Activated CD4-positive, alpha-beta T cell treated with anti-CD3 and anti-CD28 coated beads, Interleukin-2, amount 10 ng/mL, durations not matched to agents 7 days and 5 days (primary cell): ENCODE results near the gene ABHD2. TPM values are rescaled to one million over a fixed set of nuclear protein-coding genes. Genes with fewer than 3 reads are reported as not detected.
"Not testable (repeated sequence)": the region's sequence is repeated elsewhere in the genome, so short reads cannot be mapped to it uniquely, and the experiment has no call there.

Experiments
- CTCF ChIA-PET: fragments of 350-600 bp; sonication (Branson Sonifier 250); formaldehyde crosslinking; loops from one replicate; lab custom pipeline; 2021; ENCODE audit warnings: antibody characterized with exemption; lab: Charles Lee
- POLR2A ChIA-PET: fragments of 350-600 bp; sonication (Branson Sonifier 250); formaldehyde crosslinking; loops from one replicate; lab custom pipeline; 2021; ENCODE audit warnings: antibody characterized with exemption; lab: Charles Lee
- DNase-seq: peaks from one replicate; pipeline ENCODE4 v3.0.0-alpha.2; 2020
- H3K27ac Mint-ChIP-seq: one replicate; pipeline ENCODE4 v1.8.0; 2021; ENCODE audit warnings: mild to moderate bottlenecking, moderate library complexity, mixed read lengths
- H3K27me3 Mint-ChIP-seq: one replicate; pipeline ENCODE4 v1.8.0; 2021; ENCODE audit warnings: mixed read lengths
- H3K36me3 Mint-ChIP-seq: one replicate; pipeline ENCODE4 v1.8.0; 2021; ENCODE audit warnings: low read depth, mixed read lengths
- H3K4me1 Mint-ChIP-seq: one replicate; pipeline ENCODE4 v1.8.0; 2021; ENCODE audit warnings: mixed read lengths
- H3K4me3 Mint-ChIP-seq: one replicate; pipeline ENCODE4 v1.8.0; 2021; ENCODE audit warnings: mild to moderate bottlenecking, moderate library complexity, mixed read lengths
- H3K9me3 Mint-ChIP-seq: one replicate; pipeline ENCODE4 v1.8.0; 2021; ENCODE audit warnings: mixed read lengths
- total RNA-seq, 2 experiments: library from RNA; stranded (reverse); gene quantifications; one replicate each; pipeline ENCODE4 v1.2.3, GENCODE V29; 2021

Gene ABHD2
- total RNA-seq, 2 experiments from 2014 or later = 79.7 to 89.0 TPM

- no peaks in the 10 kb centered on the region for H3K36me3 Mint-ChIP-seq
- no peak overlapping the region for H3K4me3 Mint-ChIP-seq
- no peak for DNase-seq
- H3K27me3 Mint-ChIP-seq = peaks cover 1% of the 10 kb centered on the region
- H3K9me3 Mint-ChIP-seq = no peaks in the 10 kb centered on the region
- H3K4me1 Mint-ChIP-seq = no peaks in the 10 kb centered on the region
- CTCF ChIA-PET = interaction anchor here (0.5 to 2.4 kb wide), 2 partner anchors 11 to 454 kb away, joined by 3 to 16 read pairs; no protein-coding TSS in a partner anchor
- POLR2A ChIA-PET = no interaction called here
- no peak overlapping the region for H3K27ac Mint-ChIP-seq
These were observed 129.6 kb downstream of the ABHD2 start for GRCh38 chr15:89217686-89218376.

- Mint-ChIP-seq H3K27ac (no peak overlapping the region), H3K9me3 (no peaks in the 10 kb centered on the region), H3K4me3 (no peak overlapping the region), H3K4me1 (no peaks in the 10 kb centered on the region), H3K27me3 (peaks cover 1% of the 10 kb centered on the region), H3K36me3 (no peaks in the 10 kb centered on the region)
- no peak for DNase-seq
- CTCF ChIA-PET = interaction anchor here (2.4 kb wide), 1 partner anchor 12 kb away, joined by 16 read pairs; no protein-coding TSS in a partner anchor
- POLR2A ChIA-PET = no interaction called here
These were observed 130.3 kb downstream of the ABHD2 start for GRCh38 chr15:89218531-89218930.

- H3K27me3 Mint-ChIP-seq = peaks cover 1% of the 10 kb centered on the region
- H3K4me1 Mint-ChIP-seq = no peaks in the 10 kb centered on the region
- ChIA-PET CTCF (interaction anchor here (0.9 kb wide), 1 partner anchor 78 kb away, joined by 3 read pairs; no protein-coding TSS in a partner anchor), POLR2A (no interaction called here)
- DNase-seq = no peak
- no peak within 1 kb of the TSS for H3K27ac Mint-ChIP-seq
- no peaks in the 10 kb centered on the region for H3K36me3 Mint-ChIP-seq
- H3K4me3 Mint-ChIP-seq = no peak within 1 kb of the TSS
- H3K9me3 Mint-ChIP-seq = no peaks in the 10 kb centered on the region
These were observed 133.3 kb downstream of the ABHD2 start, which contains the start of gene RLBP1 for GRCh38 chr15:89221543-89221942. Gene RLBP1 (minus strand): TSS chr15:89221579. CDS start chr15:89218975, 2,604 bp downstream.

GRCh38 chr15:89225588-89225987 is 137.3 kb downstream of the ABHD2 start:
- Mint-ChIP-seq H3K27ac (no peak overlapping the region), H3K36me3 (no peaks in the 10 kb centered on the region), H3K9me3 (no peaks in the 10 kb centered on the region), H3K27me3 (peaks cover 3% of the 10 kb centered on the region), H3K4me3 (no peak overlapping the region), H3K4me1 (peaks cover 2% of the 10 kb centered on the region)
- ChIA-PET CTCF (interaction anchor here (4.8 kb wide), 1 partner anchor 19 kb away, joined by 15 read pairs; no protein-coding TSS in a partner anchor), POLR2A (no interaction called here)
- no peak for DNase-seq

- no peak overlapping the region for H3K27ac Mint-ChIP-seq
- ChIA-PET POLR2A (no interaction called here), CTCF (interaction anchor here (4.8 kb wide), 1 partner anchor 20 kb away, joined by 15 read pairs; no protein-coding TSS in a partner anchor)
- no peak overlapping the region for H3K4me3 Mint-ChIP-seq
- peaks cover 3% of the 10 kb centered on the region for H3K27me3 Mint-ChIP-seq
- H3K4me1 Mint-ChIP-seq = peaks cover 3% of the 10 kb centered on the region
- no peaks in the 10 kb centered on the region for H3K9me3 Mint-ChIP-seq
- H3K36me3 Mint-ChIP-seq = no peaks in the 10 kb centered on the region
- DNase-seq = no peak
These were observed 138.3 kb downstream of the ABHD2 start for GRCh38 chr15:89226359-89227221.

- ChIA-PET POLR2A (no interaction called here), CTCF (no interaction called here)
- H3K9me3 Mint-ChIP-seq = no peaks in the 10 kb centered on the region
- H3K4me1 Mint-ChIP-seq = peaks cover 3% of the 10 kb centered on the region
- peaks cover 8% of the 10 kb centered on the region for H3K27me3 Mint-ChIP-seq
- no peak overlapping the region for H3K27ac Mint-ChIP-seq
- H3K4me3 Mint-ChIP-seq = no peak overlapping the region
- no peaks in the 10 kb centered on the region for H3K36me3 Mint-ChIP-seq
- no peak for DNase-seq
These were observed 139.2 kb downstream of the ABHD2 start for GRCh38 chr15:89227425-89227824.

- POLR2A ChIA-PET = no interaction called here
- peaks cover 23% of the 10 kb centered on the region for H3K27me3 Mint-ChIP-seq
These were observed 142.0 kb downstream of the ABHD2 start for GRCh38 chr15:89230277-89230676.

GRCh38 chr15:89231832-89232231 is 143.6 kb downstream of the ABHD2 start:
- H3K27me3 Mint-ChIP-seq = peaks cover 30% of the 10 kb centered on the region
- no peak for DNase-seq
- CTCF ChIA-PET = interaction anchor here (0.6 kb wide), 1 partner anchor 132 kb away, joined by 3 read pairs; no protein-coding TSS in a partner anchor

More at GRCh38 chr15:89230277-89230676, 142.0 kb downstream of the ABHD2 start:
- CTCF ChIA-PET = interaction anchor here (0.7 to 3.0 kb wide), 3 partner anchors 17 to 23 kb away, joined by 3 to 13 read pairs (median 3); no protein-coding TSS in a partner anchor
- no peaks in the 10 kb centered on the region for H3K9me3 Mint-ChIP-seq
- H3K36me3 Mint-ChIP-seq = no peaks in the 10 kb centered on the region
- H3K4me3 Mint-ChIP-seq = no peak overlapping the region
- no peak for DNase-seq
- no peak overlapping the region for H3K27ac Mint-ChIP-seq
- peaks cover 3% of the 10 kb centered on the region for H3K4me1 Mint-ChIP-seq

GRCh38 chr15:89239883-89240810 is 151.9 kb downstream of the ABHD2 start:
- CTCF ChIA-PET = interaction anchor here (0.6 to 1.4 kb wide), 2 partner anchors 34 to 118 kb away, joined by 3 read pairs; no protein-coding TSS in a partner anchor
- DNase-seq, H3K4me1 Mint-ChIP-seq, H3K27ac Mint-ChIP-seq, POLR2A ChIA-PET, H3K4me3 Mint-ChIP-seq, H3K36me3 Mint-ChIP-seq, H3K9me3 Mint-ChIP-seq: not testable (repeated sequence)
- H3K27me3 Mint-ChIP-seq = peaks cover 35% of the 10 kb centered on the region

More at GRCh38 chr15:89231832-89232231, 143.6 kb downstream of the ABHD2 start:
- POLR2A ChIA-PET = no interaction called here
- Mint-ChIP-seq H3K4me3 (no peak overlapping the region), H3K27ac (no peak overlapping the region), H3K4me1 (peaks cover 3% of the 10 kb centered on the region), H3K9me3 (no peaks in the 10 kb centered on the region), H3K36me3 (no peaks in the 10 kb centered on the region)

GRCh38 chr15:89243046-89243690 is 154.9 kb downstream of the ABHD2 start:
- Mint-ChIP-seq H3K4me3 (peak overlapping the region; percentile 93), H3K4me1 (peaks cover 33% of the 10 kb centered on the region), H3K36me3 (peaks cover 30% of the 10 kb centered on the region), H3K9me3 (no peaks in the 10 kb centered on the region), H3K27me3 (peaks cover 16% of the 10 kb centered on the region), H3K27ac (peak overlapping the region; percentile 93)
- CTCF ChIA-PET = interaction anchor here (0.5 to 1.6 kb wide), 7 partner anchors 9 to 159 kb away, joined by 3 to 6 read pairs (median 3); no protein-coding TSS in a partner anchor
- DNase-seq = no peak
- POLR2A ChIA-PET = interaction anchor here (1.3 kb wide), 1 partner anchor 36 kb away, joined by 4 read pairs; no protein-coding TSS in a partner anchor
